ENCODE measurements around the gene HSD11B1. TPM values are rescaled to one million over a fixed set of nuclear protein-coding genes. Genes with fewer than 3 reads are reported as not detected.

The HSD11B1 gene
- total RNA-seq, 1 donor from 2014 or later, result not detected

DNA sequence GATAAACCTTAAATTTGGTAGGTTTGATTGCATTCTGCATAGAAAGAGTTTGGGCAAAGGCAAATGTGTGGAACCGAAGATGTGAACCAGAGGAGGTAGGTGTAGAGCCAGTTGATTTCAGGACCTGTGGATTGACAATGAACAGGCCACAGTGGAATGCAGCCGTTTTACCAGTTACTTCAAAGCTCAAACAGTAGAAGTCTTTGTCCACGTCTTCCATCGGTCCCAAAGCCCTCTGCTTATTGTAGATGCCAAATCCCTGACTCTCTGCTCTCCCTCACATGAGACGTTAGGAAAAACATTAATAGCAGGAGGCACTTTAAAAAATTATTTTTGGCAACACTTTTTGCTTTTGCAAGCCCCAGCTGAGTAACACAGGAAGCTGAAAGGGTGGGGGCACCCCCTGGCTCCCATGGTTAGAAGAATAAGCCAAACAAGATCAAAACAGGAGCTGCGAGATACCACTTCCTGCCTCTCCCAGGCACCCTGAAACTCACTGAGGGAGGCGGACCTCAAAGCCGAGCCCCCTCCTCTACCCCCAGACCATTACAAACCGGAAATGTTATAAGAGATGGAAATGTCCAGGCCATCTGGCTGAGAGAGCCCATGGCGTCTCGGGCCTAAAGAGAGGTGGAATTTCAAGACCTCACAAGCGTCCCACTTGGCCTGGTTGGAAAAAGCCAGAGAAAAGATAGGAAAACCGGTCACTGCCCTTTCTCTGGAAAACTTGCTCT lies 64.7 kb downstream of the HSD11B1 start:
- TF ChIP-seq, protein P1, sequence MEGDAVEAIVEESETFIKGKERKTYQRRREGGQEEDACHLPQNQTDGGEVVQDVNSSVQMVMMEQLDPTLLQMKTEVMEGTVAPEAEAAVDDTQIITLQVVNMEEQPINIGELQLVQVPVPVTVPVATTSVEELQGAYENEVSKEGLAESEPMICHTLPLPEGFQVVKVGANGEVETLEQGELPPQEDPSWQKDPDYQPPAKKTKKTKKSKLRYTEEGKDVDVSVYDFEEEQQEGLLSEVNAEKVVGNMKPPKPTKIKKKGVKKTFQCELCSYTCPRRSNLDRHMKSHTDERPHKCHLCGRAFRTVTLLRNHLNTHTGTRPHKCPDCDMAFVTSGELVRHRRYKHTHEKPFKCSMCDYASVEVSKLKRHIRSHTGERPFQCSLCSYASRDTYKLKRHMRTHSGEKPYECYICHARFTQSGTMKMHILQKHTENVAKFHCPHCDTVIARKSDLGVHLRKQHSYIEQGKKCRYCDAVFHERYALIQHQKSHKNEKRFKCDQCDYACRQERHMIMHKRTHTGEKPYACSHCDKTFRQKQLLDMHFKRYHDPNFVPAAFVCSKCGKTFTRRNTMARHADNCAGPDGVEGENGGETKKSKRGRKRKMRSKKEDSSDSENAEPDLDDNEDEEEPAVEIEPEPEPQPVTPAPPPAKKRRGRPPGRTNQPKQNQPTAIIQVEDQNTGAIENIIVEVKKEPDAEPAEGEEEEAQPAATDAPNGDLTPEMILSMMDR (IDR thresholded peaks at IDR 0.05), result no peak
- ATAC-seq (ENCODE audit: low read depth) (peak; percentile 43), DNase-seq (no peak)
- no peak overlapping the region for H3K27ac Mint-ChIP-seq
- no peaks in the 10 kb centered on the region for H3K9me3 Mint-ChIP-seq
- peaks cover 16% of the 10 kb centered on the region for H3K4me1 Mint-ChIP-seq
- ChIA-PET CTCF (interaction anchor here (1.0 to 5.4 kb wide), 4 partner anchors 14 to 76 kb away, joined by 4 to 88 read pairs (median 9); partner anchors contain the start of gene TRAF3IP3), POLR2A (interaction anchor here (0.8 to 5.0 kb wide), 12 partner anchors 9 to 72 kb away, joined by 3 to 175 read pairs (median 7); partner anchors contain the start of genes C1orf74, TRAF3IP3 and UTP25)
- no peak overlapping the region for H3K4me3 Mint-ChIP-seq
- intact Hi-C loops (cut with micrococcal nuclease), result no loop called here
- peaks cover 41% of the 10 kb centered on the region for H3K36me3 Mint-ChIP-seq (ENCODE audit: low read depth)
- no peaks in the 10 kb centered on the region for H3K27me3 Mint-ChIP-seq

GRCh38 chr1:209769971-209770370 lies 65.3 kb downstream of the HSD11B1 start:
- Mint-ChIP-seq H3K36me3 (ENCODE audit: low read depth) (peaks cover 44% of the 10 kb centered on the region), H3K27ac (no peak overlapping the region), H3K9me3 (no peaks in the 10 kb centered on the region), H3K4me3 (no peak overlapping the region), H3K27me3 (no peaks in the 10 kb centered on the region), H3K4me1 (peaks cover 15% of the 10 kb centered on the region)
- intact Hi-C loops (cut with micrococcal nuclease), result no loop called here
- ATAC-seq (ENCODE audit: low read depth) (no peak), DNase-seq (no peak)
- TF ChIP-seq, protein P1 (IDR thresholded peaks at IDR 0.05), result no peak
- CTCF ChIA-PET, result interaction anchor here (1.0 to 5.4 kb wide), 4 partner anchors 14 to 77 kb away, joined by 4 to 88 read pairs (median 9); partner anchors contain the start of gene TRAF3IP3
- POLR2A ChIA-PET, result interaction anchor here (0.8 to 5.0 kb wide), 10 partner anchors 8 to 73 kb away, joined by 3 to 175 read pairs (median 12); partner anchors contain the start of genes C1orf74 and TRAF3IP3

DNA sequence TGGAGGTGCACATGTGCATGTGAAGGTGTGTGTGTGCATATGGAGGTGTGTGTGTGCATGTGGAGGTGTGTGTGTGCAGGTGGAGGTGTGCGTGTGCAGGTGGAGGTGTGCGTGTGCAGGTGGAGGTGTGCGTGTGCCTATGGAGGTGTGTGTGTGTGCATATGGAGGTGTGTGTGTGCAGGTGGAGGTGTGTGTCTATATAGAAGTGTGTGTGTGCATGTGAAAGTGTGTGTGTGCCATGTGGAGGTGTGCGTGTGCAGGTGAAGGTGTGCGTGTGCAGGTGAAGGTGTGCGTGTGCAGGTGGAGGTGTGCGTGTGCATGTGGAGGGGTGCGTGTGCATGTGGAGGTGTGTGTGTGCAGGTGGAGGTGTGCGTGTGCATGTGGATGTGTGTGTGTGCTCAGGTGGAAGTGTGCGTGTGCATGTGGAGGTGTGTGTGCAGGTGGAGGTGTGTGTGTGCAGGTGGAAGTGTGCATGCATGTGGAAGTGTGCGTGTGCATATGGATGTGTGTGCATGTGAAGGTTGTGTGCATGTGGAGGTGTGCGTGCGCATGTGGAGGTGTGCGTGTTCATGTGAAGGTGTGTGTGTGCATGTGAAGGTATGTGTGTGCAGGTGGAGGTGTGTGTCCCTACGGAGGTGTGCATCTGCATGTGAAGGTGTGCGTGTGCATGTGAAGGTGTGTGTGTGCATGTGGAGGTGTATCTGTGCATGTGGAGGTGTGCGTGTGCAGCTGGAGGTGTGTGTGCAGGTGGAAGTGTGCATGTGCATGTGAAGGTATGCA lies 66.2 kb downstream of the HSD11B1 start:
- intact Hi-C loops (cut with micrococcal nuclease), result no loop called here
- H3K9me3 Mint-ChIP-seq, result no peaks in the 10 kb centered on the region
- ChIA-PET POLR2A (interaction anchor here (3.6 to 5.0 kb wide), 2 partner anchors 13 kb away, joined by 50 to 175 read pairs; partner anchors contain the start of genes C1orf74 and TRAF3IP3), CTCF (interaction anchor here (1.5 to 5.4 kb wide), 2 partner anchors 18 to 78 kb away, joined by 4 to 88 read pairs; partner anchors contain the start of gene TRAF3IP3)
- H3K27ac Mint-ChIP-seq, result no peak overlapping the region
- ATAC-seq (ENCODE audit: low read depth) (no peak), DNase-seq (no peak)
- peaks cover 11% of the 10 kb centered on the region for H3K4me1 Mint-ChIP-seq
- no peaks in the 10 kb centered on the region for H3K27me3 Mint-ChIP-seq
- H3K4me3 Mint-ChIP-seq, result no peak overlapping the region
- TF ChIP-seq, protein P1 (IDR thresholded peaks at IDR 0.05), result no peak
- peaks cover 45% of the 10 kb centered on the region for H3K36me3 Mint-ChIP-seq (ENCODE audit: low read depth)

DNA sequence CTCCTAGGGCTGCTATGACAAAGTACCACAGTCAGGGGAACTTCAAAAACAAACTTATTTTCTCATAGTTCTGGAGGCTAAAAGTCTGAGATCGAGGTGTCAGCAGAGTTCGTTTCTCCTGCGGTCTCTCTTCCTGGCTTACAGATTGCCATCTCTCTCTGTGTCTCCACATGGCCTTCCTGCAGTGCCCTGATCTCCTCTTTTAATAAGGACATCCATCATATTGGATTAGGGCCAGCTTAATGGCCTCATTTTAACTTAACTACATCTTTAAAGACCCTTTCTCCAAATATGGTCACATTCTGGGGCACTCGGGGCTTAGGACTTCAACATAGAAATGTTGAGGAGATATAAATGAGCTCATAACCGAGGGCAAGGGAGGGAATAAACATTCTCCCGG lies 67.5 kb downstream of the HSD11B1 start:
- no peak for ATAC-seq (ENCODE audit: low read depth)
- H3K9me3 Mint-ChIP-seq, result no peaks in the 10 kb centered on the region
- TF ChIP-seq, protein P1 (IDR thresholded peaks at IDR 0.05), result no peak
- DNase-seq, result no peak
- no peaks in the 10 kb centered on the region for H3K4me1 Mint-ChIP-seq
- H3K36me3 Mint-ChIP-seq (ENCODE audit: low read depth), result peaks cover 45% of the 10 kb centered on the region
- intact Hi-C loops (cut with micrococcal nuclease), result no loop called here
- no peak overlapping the region for H3K4me3 Mint-ChIP-seq
- no peaks in the 10 kb centered on the region for H3K27me3 Mint-ChIP-seq
- H3K27ac Mint-ChIP-seq, result no peak overlapping the region
- CTCF ChIA-PET, result no interaction called here
- POLR2A ChIA-PET, result interaction anchor here (1.1 to 4.9 kb wide), 3 partner anchors 8 to 14 kb away, joined by 4 to 49 read pairs (median 44); partner anchors contain the start of genes C1orf74 and TRAF3IP3

Measured in activated B cell treated with CpG ODN at 0.5 μM for 24 hours (primary cell).